Cardiac muscle cell (in vitro differentiated cells and primary cell): Measurements from ENCODE around the gene SMLR1. TPM values are rescaled to one million over a fixed set of nuclear protein-coding genes. Genes with fewer than 3 reads are reported as not detected.
A peak's percentile ranks its signal among the peaks of the same experiment; 100 is the strongest.

Source experiments
- DNase-seq, 2 donors: peaks; one replicate each; pipeline versions ENCODE4 v3.0.0 to v3.0.0-alpha.2; 2010 to 2017; ENCODE audit warnings: low read depth in 1 of 2, low spot score in 1 of 2
- H3K27ac ChIP-seq: fragments of 200-600 bp; sonication (generic); 2 replicates; pipeline ENCODE4 v1.5.1; 2016
- H3K27me3 ChIP-seq: fragments of 200-600 bp; sonication (generic); 2 replicates; pipeline ENCODE4 v1.6.0; 2016; ENCODE audit warnings: control low read depth
- H3K36me3 ChIP-seq: fragments of 200-600 bp; sonication (generic); 2 replicates; pipeline ENCODE4 v1.5.1; 2016; ENCODE audit warnings: control low read depth
- H3K4me1 ChIP-seq: fragments of 200-600 bp; sonication (generic); 2 replicates; pipeline ENCODE4 v1.8.1; 2017; ENCODE audit warnings: low read depth, mild to moderate bottlenecking, mixed run types
- H3K4me3 ChIP-seq: fragments of 200-600 bp; sonication (generic); 2 replicates; pipeline ENCODE4 v1.5.1; 2016; ENCODE audit warnings: mild to moderate bottlenecking
- H3K9me3 ChIP-seq: fragments of 200-600 bp; sonication (generic); 2 replicates; pipeline ENCODE4 v1.5.1; 2017; ENCODE audit warnings: low read depth, mild to moderate bottlenecking, control low read depth
- polyA plus RNA-seq: library from polyadenylated mRNA; unstranded; fragments of >200 nt; fragmentation: Nextera tagmentation; extraction: Ambion mirVana; gene quantifications from 2 replicates; pipeline ENCODE4 v1.2.1, GENCODE V29; 2016
- total RNA-seq: library from RNA; depleted of rRNA; stranded (reverse); fragments of >200 nt; gene quantifications from 2 replicates; pipeline ENCODE4 v1.2.3, GENCODE V29; 2016
- TF ChIP-seq, protein P1 (sequence below): IDR thresholded peaks from 2 replicates; pipeline ENCODE4 v1.5.1; 2012; ENCODE audit warnings: low read depth, mild to moderate bottlenecking, low read length

SMLR1 gene
- total and polyA plus RNA-seq, 2 experiments from 2014 or later: not detected

DNA sequence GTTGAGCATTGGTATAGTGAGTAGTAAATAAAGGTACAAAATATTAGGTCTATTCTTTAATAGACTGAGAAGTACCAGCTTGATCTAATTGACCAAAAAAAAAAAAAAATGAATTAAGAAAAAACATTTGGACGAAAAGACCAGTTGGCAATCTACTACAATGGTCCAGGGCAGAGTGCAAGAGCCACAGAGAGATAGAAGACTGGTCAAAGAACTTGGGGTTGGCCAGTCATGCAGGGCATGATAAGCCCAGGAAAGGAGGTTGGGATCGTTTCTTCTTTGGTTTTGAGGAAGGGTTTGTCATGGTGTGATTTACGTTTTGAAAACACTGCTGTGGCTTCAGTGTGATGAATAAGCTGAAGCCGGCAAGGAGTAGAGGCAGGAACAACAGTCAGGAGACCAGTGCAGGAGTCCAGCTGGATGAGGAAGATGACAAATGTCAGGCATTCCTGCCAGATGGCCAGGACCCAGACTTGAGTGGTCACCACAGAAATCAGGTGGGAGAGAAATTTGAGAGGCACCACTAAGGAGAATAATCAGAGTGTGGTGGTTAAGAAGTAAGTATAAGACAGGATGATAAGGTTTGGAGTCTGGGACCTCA is 14.0 kb downstream of the SMLR1 start:
- peaks cover under 1% of the 10 kb centered on the region for H3K4me1 ChIP-seq
- H3K27ac ChIP-seq: no peak overlapping the region
- H3K36me3 ChIP-seq: no peaks in the 10 kb centered on the region
- TF ChIP-seq, protein P1, sequence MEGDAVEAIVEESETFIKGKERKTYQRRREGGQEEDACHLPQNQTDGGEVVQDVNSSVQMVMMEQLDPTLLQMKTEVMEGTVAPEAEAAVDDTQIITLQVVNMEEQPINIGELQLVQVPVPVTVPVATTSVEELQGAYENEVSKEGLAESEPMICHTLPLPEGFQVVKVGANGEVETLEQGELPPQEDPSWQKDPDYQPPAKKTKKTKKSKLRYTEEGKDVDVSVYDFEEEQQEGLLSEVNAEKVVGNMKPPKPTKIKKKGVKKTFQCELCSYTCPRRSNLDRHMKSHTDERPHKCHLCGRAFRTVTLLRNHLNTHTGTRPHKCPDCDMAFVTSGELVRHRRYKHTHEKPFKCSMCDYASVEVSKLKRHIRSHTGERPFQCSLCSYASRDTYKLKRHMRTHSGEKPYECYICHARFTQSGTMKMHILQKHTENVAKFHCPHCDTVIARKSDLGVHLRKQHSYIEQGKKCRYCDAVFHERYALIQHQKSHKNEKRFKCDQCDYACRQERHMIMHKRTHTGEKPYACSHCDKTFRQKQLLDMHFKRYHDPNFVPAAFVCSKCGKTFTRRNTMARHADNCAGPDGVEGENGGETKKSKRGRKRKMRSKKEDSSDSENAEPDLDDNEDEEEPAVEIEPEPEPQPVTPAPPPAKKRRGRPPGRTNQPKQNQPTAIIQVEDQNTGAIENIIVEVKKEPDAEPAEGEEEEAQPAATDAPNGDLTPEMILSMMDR: no peak
- H3K27me3 ChIP-seq: no peaks in the 10 kb centered on the region
- H3K9me3 ChIP-seq: no peaks in the 10 kb centered on the region
- H3K4me3 ChIP-seq: no peak overlapping the region
- no peak for DNase-seq

DNA sequence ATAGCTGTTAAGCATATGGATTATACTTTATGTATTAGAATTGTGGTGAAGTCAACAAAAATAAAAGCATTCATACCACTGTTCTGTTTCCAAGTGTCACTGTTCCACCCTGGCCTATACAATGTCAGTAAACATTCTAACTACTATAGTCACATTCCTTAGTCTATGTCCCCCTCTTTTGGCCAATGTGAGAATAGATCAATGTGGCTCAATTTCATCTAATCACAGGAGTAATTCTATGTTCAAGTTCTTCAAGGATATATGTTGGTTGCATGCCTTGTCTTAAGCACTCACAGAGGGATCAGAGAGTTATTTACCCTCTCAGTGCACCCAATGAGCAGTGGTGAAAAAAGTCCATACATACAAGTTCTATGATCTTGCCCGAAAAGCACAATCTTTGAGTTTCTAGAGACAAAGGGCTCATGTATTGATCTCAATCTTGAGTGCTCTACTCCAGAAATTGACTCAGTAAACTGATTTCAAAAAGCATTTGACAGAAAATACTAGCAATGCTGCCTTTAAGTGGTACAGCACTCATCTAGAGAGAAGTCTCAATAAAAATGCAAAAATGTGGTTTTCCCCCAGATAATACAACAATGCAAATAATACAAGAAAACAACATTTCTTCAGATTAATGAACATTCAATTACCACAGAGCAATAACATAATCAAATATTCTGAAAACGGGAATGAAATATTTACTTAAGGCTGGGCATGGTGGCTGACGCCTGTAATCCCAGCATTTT is 16.5 kb downstream of the SMLR1 start:
- Histone ChIP-seq H3K27me3 (no peaks in the 10 kb centered on the region), H3K4me1 (peaks cover 17% of the 10 kb centered on the region), H3K27ac (no peak overlapping the region), H3K4me3 (no peak overlapping the region), H3K36me3 (no peaks in the 10 kb centered on the region), H3K9me3 (no peaks in the 10 kb centered on the region)
- DNase-seq: peak; percentile 49 to 52
- TF ChIP-seq, protein P1: peak; percentile 41

DNA sequence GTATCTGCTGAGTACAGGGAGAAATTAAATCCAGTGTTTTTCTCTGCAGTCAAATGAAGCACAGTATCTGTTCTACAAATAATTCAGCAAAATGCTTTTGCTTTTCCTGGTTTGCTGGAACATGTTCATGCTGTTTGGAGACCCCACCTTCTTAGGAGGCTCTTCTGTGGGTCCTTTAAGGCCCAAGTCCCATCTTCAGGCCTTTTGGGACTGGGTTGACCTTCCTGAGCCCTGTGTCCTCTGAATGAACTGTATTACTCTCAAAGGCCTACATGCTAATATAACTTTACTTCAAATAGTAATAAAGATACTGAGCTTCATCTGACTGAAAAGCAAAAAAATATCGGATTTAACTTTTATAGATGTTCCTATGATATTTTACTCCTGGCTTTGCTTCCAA is 19.3 kb downstream of the SMLR1 start:
- Histone ChIP-seq H3K27ac (no peak overlapping the region), H3K27me3 (no peaks in the 10 kb centered on the region), H3K4me3 (no peak overlapping the region), H3K36me3 (no peaks in the 10 kb centered on the region), H3K4me1 (peaks cover 25% of the 10 kb centered on the region), H3K9me3 (no peaks in the 10 kb centered on the region)
- DNase-seq: no peak
- TF ChIP-seq, protein P1: no peak

DNA sequence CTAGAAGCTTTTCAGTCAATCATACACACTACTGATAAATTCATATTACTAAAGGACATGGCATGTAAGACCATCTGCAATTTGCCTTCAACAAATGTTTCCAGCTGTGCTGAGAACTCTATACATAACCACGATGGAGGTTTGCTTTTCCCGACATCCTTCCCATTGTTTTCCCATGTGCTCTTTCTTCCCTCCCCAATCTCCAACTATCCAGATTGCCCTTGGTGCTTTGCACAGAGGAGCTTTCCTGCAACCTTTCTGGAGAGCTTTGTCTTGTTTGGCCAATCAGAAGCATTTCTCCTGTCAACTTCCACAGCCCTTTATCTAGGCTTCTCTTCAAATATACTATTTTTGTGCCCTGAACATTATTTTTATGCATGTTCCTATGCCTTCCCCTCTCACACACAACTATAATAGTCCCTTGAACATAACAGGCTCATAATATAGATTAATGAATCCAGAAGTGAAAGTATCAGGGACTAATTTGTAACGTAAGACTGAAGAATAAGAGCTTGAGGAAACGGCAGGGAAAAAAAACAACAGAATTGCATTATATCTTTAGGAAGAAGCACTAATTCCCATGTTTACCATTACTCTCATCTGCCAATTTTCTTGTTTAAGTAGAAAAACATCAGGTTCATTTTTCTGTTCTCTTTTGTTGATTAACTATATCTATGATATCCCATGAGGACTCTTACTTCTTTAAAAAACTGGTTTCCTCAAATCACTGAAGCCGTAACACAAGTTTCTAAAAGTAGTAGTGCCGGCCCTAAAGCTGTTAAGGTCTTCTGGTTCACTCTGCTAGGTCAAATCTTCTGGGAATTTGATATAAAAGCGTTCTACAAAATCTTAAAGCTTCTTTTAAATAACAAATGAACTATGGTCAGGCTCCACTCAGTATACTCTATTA is 20.1 kb downstream of the SMLR1 start:
- TF ChIP-seq, protein P1: no peak
- Histone ChIP-seq H3K4me1 (peaks cover 32% of the 10 kb centered on the region), H3K36me3 (no peaks in the 10 kb centered on the region), H3K27me3 (no peaks in the 10 kb centered on the region), H3K4me3 (no peak overlapping the region), H3K9me3 (no peaks in the 10 kb centered on the region), H3K27ac (peak overlapping the region; percentile 71)
- DNase-seq: no peak

DNA sequence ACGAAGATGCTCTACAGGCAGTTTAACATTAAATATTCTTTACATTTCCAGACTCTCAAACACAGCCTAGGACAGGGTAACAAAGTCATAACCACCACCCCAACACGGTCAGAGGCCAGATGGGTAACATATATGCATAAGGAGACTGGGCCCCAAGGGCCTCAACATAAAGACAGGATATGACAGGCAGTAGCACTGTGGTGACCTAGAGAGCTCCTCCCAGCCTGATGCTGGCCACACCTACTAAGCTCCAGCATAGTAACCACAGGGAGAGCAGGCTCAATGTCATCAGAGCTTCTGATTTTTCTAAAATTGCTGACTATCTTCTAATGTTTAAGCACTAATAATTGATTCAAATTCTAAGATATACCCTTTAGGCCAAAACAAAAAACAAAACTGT is 21.7 kb downstream of the SMLR1 start:
- Histone ChIP-seq H3K27ac (no peak overlapping the region), H3K27me3 (no peaks in the 10 kb centered on the region), H3K4me1 (peaks cover 45% of the 10 kb centered on the region), H3K4me3 (no peak overlapping the region), H3K9me3 (no peaks in the 10 kb centered on the region), H3K36me3 (no peaks in the 10 kb centered on the region)
- DNase-seq: no peak
- TF ChIP-seq, protein P1: no peak
